ENCODE measurements around the gene AGBL5. TPM values are rescaled to one million over a fixed set of nuclear protein-coding genes. Genes with fewer than 3 reads are reported as not detected.

AGBL5 gene
- total and polyA plus RNA-seq, 2 of the 13 experiments (the other 11 are each of a cell fraction or from before 2014, with no cell fraction given), result 55.9 to 73.3 TPM

DNA sequence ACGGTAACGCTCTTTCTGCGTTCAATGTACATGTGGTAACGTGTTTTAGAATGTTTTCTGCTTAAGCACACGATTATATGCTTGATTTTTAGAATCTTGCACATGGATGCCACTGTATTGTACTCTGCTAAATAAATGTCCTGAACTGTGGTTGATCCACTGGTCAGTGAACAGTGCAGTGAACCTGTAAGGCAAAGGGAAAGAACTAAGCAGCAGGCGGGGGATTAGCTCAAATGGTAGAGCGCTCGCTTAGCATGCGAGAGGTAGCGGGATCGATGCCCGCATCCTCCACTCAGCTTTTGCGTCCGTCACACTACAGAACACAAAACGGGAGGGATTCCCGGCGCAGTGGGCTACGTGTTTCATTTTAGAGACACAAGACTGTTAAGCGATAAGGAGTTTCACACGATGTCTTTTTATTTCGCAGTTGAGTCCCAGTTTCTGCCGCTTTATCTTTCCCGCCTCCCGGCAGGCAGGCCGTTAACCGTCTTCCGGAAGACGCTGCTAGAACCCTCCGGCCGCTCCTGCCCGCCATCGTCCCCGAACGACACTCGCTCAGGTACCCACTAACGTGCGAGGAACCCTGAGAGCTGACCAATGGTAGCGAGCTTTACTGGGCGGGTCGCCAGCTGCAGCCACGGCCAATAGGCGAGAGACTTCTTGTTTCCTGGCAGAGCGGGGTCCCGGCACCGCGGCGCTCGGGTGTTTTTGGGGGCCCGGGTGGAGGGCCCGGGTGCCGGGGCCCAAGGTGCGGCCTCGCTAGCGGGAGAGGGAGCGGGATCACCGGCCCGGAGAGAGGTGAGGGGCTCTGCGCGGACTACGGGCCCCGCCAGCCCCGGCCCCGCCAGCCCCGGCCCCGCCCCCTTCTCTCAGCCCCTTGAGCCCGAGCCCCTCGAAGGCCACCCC, at the start of gene AGBL5 (continued):
- peak; percentile 7 for TF ChIP-seq ZNF160 (CRISPR knock-in tag; IDR thresholded peaks at IDR 0.05)
- peak; percentile 2; the same call in 1 of the 2 replicates for TF ChIP-seq FOSL2 (CRISPR knock-in tag; IDR thresholded peaks at IDR 0.05)
- no peak; the same call in 1 of the 2 replicates for TF ChIP-seq CENPT (CRISPR knock-in tag; IDR thresholded peaks at IDR 0.05; ENCODE audit: low read depth)
- peak; percentile 7; the same call in 1 of the 2 replicates for TF ChIP-seq RARA (CRISPR knock-in tag; IDR thresholded peaks at IDR 0.05)
- TF ChIP-seq ZNF431 (CRISPR knock-in tag; IDR thresholded peaks at IDR 0.05; ENCODE audit: borderline replicate concordance, low read depth), result no peak
- TF ChIP-seq MLLT10 (CRISPR knock-in tag; IDR thresholded peaks at IDR 0.05), result no peak
- peak; percentile 88; the same call in 1 of the 2 replicates for TF ChIP-seq HOXD1 (CRISPR knock-in tag; IDR thresholded peaks at IDR 0.05)
- peak; percentile 95; the same call in 1 of the 2 replicates for TF ChIP-seq SRY (CRISPR knock-in tag; IDR thresholded peaks at IDR 0.05)
- TF ChIP-seq ZNF33B (CRISPR knock-in tag; IDR thresholded peaks at IDR 0.05), result peak; percentile 88
- no peak; a peak in 1 of 4 replicates for TF ChIP-seq NR2F1 (CRISPR knock-in tag; IDR thresholded peaks at IDR 0.05)
- TF ChIP-seq ZNF589 (CRISPR knock-in tag; conservative IDR thresholded peaks at IDR 0.05), result peak; percentile 84
- TF ChIP-seq CBFB (CRISPR knock-in tag; IDR thresholded peaks at IDR 0.05), result peak; percentile 37
- TF ChIP-seq ZNF350 (CRISPR knock-in tag; IDR thresholded peaks at IDR 0.05; ENCODE audit: borderline replicate concordance, low read depth), result peak; percentile 70
- no peak; the same call in none of the 2 replicates for TF ChIP-seq ZSCAN21 (CRISPR knock-in tag; IDR thresholded peaks at IDR 0.05; ENCODE audit: borderline replicate concordance)
- TF ChIP-seq XRCC5 (optimal IDR thresholded peaks at IDR 0.05; ENCODE audit: low read length), result peak; percentile 13
- TF ChIP-seq JUND (CRISPR knock-in tag; IDR thresholded peaks at IDR 0.05), result no peak
- peak; percentile 74; the same call in 1 of the 2 replicates for TF ChIP-seq KDM5B (CRISPR knock-in tag; IDR thresholded peaks at IDR 0.05; ENCODE audit: borderline replicate concordance)
- TF ChIP-seq PCBP1 (IDR thresholded peaks at IDR 0.05; ENCODE audit: borderline replicate concordance, low read depth, low read length), result peak; percentile 76
- TF ChIP-seq MYC (CRISPR knock-in tag; IDR thresholded peaks at IDR 0.05; ENCODE audit: borderline replicate concordance), result peak; percentile 73; the same call in 1 of the 2 replicates
- TF ChIP-seq ZNF572 (CRISPR knock-in tag; IDR thresholded peaks at IDR 0.05), result 0 out of 2 replicates have a peak, but pooled peaks have one; percentile 21
- no peak; the same call in 1 of the 2 replicates for TF ChIP-seq HNF4A (CRISPR knock-in tag; IDR thresholded peaks at IDR 0.05)
- peak; percentile 75; the same call in 1 of the 2 replicates for TF ChIP-seq REPIN1 (CRISPR knock-in tag; IDR thresholded peaks at IDR 0.05; ENCODE audit: borderline replicate concordance, low read depth)
- peak; percentile 84 for TF ChIP-seq NFATC3 (CRISPR knock-in tag; IDR thresholded peaks at IDR 0.05)
- TF ChIP-seq RELA (CRISPR knock-in tag; IDR thresholded peaks at IDR 0.05), result no peak
- no peak for TF ChIP-seq REXO4 (CRISPR knock-in tag; IDR thresholded peaks at IDR 0.05; ENCODE audit: borderline replicate concordance)
- TF ChIP-seq, protein P1, sequence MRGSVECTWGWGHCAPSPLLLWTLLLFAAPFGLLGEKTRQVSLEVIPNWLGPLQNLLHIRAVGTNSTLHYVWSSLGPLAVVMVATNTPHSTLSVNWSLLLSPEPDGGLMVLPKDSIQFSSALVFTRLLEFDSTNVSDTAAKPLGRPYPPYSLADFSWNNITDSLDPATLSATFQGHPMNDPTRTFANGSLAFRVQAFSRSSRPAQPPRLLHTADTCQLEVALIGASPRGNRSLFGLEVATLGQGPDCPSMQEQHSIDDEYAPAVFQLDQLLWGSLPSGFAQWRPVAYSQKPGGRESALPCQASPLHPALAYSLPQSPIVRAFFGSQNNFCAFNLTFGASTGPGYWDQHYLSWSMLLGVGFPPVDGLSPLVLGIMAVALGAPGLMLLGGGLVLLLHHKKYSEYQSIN (CRISPR knock-in tag; IDR thresholded peaks at IDR 0.05; ENCODE audit: borderline replicate concordance), result peak; percentile 75; the same call in 1 of the 2 replicates

Data from HepG2 (cell line).